CD4-positive, alpha-beta T cell treated with Interleukin-12 subunit alpha and Interleukin-12 subunit beta, for 1 hour (primary cell): Measurements from ENCODE around the gene RPS18.
"Not testable (repeated sequence)": the region's sequence is repeated elsewhere in the genome, so short reads cannot be mapped to it uniquely, and the experiment has no call there.

Experiments used
- DNase-seq: peaks from one replicate; pipeline ENCODE4 v3.0.0-alpha.2; 2020

The RPS18 gene

DNA sequence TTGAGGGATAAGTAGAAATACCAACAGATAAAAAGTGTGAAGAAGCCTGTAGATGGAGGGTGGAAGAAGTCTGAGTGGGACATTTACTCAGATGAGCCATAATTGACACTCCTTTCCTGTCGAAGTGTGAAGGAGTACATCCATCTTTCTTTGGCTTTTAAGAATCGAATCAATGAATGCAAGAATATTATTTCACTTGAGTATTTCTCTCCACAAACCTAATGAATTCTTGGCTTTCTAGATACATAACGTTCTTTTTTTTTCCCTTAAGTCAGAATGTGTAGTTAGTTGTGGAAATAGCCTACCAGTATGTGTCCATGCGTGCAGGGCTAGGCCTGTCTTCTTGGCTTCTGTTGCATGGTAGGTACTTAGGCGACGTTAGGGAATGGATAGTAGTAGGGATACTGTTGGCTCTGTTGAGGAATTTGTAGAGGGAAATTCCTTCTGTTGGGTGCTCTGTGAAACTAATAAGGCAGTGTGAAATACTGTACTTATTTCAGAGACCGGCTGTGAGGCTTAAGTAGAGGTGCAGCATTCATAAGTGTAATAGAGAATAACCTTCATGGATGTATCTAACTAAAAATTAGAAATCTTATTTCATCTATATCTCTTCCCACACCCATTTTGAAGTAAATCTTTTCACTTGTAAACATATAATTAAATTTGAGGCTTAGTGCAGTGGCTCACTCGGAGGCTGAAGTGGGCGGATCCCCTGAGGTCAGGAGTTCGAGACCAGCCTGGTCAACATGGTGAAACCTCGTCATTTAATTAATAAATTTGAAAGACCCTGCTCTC, 1.5 kb downstream of the RPS18 start:
- no peak for DNase-seq

GRCh38 chr6:33273924-33274902, 2.3 kb downstream of the RPS18 start:
- no peak for DNase-seq

GRCh38 chr6:33275795-33276580, 4.1 kb downstream of the RPS18 start:
- not testable (repeated sequence) for DNase-seq

- DNase-seq, result no peak
Measured at GRCh38 chr6:33276581-33276863, 4.6 kb downstream of the RPS18 start.

- peak; percentile 79 for DNase-seq
Measured at GRCh38 chr6:33276864-33277662, 5.2 kb downstream of the RPS18 start, which contains the start of gene B3GALT4. Gene B3GALT4, plus strand, starts transcription at chr6:33277123. Its CDS starts 297 bp downstream, at chr6:33277420.

DNA sequence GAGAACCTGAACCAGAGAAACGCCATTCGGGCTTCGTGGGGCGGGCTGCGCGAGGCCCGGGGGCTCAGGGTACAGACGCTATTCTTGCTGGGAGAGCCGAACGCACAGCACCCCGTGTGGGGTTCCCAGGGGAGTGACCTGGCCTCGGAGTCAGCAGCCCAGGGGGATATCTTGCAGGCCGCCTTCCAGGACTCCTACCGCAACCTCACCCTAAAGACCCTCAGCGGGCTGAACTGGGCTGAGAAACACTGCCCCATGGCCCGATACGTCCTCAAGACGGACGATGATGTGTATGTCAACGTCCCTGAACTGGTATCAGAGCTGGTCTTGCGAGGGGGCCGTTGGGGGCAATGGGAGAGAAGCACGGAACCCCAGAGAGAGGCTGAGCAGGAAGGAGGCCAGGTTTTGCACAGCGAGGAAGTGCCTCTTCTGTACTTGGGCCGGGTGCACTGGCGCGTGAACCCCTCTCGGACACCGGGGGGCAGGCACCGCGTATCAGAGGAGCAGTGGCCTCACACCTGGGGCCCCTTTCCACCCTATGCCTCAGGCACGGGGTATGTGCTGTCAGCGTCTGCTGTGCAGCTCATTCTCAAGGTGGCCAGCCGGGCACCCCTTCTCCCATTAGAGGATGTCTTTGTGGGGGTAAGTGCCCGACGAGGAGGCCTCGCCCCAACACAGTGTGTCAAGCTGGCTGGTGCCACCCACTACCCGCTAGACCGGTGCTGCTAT, 6.0 kb downstream of the RPS18 start:
- peak; percentile 36 for DNase-seq

- no peak for DNase-seq
Measured at GRCh38 chr6:33278392-33278741, 6.5 kb downstream of the RPS18 start.

GRCh38 chr6:33278810-33279209, 6.9 kb downstream of the RPS18 start:
- no peak for DNase-seq

DNA sequence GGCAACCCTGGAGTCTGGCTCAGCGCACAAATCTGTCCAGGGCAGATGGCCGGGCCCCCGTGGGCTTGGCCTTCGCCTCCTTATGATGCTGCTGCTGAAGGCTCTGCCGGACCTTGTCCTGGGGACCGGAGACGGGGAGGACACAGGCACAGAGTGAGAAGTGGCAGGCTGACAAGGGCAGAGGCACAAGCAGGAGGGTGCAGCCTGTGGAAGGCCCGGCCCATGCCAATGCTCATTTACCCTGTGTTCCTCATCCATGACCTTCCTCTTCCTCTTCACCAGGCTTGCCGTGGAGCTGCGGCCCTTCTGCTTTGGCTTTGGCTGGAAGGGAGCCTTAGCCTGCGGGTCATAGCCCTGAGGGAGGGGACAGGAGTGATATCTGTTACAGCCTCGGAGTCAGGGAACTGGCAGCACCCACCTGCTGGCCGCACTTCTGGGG, 7.4 kb downstream of the RPS18 start:
- DNase-seq, result no peak

- DNase-seq, result no peak
Measured at GRCh38 chr6:33279971-33280511, 8.2 kb downstream of the RPS18 start.

GRCh38 chr6:33280539-33280938, 8.7 kb downstream of the RPS18 start:
- DNase-seq, result no peak

DNA sequence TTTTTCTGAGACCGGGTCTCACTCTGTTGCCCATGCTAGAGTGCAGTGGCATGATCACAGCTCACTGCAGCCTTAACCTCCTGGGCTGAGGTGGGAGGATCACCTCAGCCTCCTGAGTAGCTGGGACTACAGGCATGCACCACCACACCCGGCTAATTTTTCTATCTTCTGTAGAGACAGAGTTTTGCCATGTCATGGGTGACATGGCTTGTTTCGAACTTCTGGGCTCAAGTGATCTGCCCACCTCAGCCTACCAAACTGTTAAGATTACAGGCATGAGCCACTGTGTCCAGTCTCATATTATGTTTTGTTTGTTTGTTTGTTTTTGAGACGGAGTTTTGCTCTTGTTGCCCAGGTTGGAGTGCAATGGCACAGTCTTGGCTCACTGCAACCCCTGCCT, 13.3 kb downstream of the RPS18 start:
- not testable (repeated sequence) for DNase-seq

- no peak for DNase-seq
Measured at GRCh38 chr6:33286946-33287914, 15.4 kb downstream of the RPS18 start.

DNA sequence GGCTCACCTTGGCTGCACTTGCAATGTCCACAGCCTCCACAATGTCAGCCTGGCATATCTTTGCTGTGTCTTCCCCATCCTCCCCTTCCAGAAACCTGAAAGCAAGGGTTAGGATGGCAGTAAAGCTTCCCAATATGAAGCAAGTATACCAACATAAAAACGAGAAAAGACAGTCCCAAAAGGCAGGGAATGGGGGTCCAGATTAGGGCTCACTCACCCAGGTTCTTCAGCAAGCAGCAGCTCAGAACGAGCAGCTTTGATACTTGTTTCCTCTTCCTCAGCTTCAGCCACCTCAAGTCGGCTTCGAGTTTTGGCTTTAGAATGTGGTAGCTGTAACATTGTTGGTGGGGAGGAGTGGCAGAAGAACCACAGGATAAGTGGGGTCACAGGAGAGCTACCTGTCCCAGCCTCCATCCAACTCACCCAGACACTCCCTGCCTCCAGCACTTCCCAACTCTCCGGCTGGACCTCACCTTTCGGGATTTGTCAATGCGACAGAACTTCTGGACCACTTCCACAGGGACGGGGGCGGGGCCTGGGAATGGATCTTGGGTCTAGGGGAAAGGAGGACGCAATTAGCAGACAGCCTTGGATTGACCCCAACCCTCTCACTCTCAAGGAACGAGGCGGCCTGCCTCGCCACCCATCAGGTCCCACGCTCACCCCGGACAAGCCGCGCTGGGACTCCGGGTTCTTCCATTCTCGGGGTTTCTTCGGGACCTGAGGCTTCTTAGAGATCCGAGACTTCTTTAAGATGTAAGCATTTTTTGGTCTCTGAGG, 16.5 kb downstream of the RPS18 start:
- no peak for DNase-seq

- peak; percentile 87 for DNase-seq
Measured at GRCh38 chr6:33288921-33289783, 17.3 kb downstream of the RPS18 start, which contains the start of the genes PFDN6 and WDR46. Gene PFDN6, plus strand, starts transcription at chr6:33289601. Its CDS starts 256 bp downstream, at chr6:33289857. Gene WDR46, minus strand, starts transcription at chr6:33289239. Its CDS starts 69 bp downstream, at chr6:33289170.

- DNase-seq, result no peak
Measured at GRCh38 chr6:33289784-33290315, 18.0 kb downstream of the RPS18 start.

- no peak for DNase-seq
Measured at GRCh38 chr6:33290459-33290858, 18.6 kb downstream of the RPS18 start.
